COLO668 (cell line): Measurements from ENCODE around the gene WNK2.

Experiments
- DNase-seq: peaks from one replicate; lab custom pipeline; 2025; ENCODE audit not compliant: unreplicated experiment; lab: John Stamatoyannopoulos, UW

Gene WNK2

GRCh38 chr9:93265301-93265971, 81.5 kb downstream of the WNK2 start:
- peak; percentile 23 for DNase-seq

GRCh38 chr9:93265972-93266371, 82.0 kb downstream of the WNK2 start:
- no peak for DNase-seq

DNA sequence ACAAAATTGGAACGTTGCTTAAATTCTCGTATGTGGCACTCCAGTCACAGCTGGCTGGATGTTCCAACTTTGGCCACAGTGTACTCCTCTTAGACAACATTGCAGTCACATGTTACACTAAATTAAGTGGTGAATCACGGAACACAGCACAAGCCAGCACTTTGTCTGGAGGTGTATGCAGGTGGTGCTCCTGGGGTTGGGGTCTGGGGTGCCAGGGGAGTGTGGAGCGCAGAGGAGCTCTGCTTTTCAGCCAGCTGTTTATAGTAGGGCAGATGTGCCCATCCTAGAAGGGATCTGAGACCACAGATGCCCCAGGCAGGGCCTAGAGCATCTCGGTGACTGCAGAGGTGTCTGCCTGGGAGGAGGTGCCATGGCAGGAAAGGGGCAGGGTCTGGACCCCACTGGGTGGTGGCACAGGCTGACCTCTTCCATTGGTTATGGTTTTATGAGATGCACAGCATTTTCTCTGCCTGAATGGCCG, 82.6 kb downstream of the WNK2 start:
- no peak for DNase-seq

GRCh38 chr9:93267091-93267541, 83.2 kb downstream of the WNK2 start:
- DNase-seq: no peak

- no peak for DNase-seq
Observed at GRCh38 chr9:93267681-93268505, 84.0 kb downstream of the WNK2 start.

DNA sequence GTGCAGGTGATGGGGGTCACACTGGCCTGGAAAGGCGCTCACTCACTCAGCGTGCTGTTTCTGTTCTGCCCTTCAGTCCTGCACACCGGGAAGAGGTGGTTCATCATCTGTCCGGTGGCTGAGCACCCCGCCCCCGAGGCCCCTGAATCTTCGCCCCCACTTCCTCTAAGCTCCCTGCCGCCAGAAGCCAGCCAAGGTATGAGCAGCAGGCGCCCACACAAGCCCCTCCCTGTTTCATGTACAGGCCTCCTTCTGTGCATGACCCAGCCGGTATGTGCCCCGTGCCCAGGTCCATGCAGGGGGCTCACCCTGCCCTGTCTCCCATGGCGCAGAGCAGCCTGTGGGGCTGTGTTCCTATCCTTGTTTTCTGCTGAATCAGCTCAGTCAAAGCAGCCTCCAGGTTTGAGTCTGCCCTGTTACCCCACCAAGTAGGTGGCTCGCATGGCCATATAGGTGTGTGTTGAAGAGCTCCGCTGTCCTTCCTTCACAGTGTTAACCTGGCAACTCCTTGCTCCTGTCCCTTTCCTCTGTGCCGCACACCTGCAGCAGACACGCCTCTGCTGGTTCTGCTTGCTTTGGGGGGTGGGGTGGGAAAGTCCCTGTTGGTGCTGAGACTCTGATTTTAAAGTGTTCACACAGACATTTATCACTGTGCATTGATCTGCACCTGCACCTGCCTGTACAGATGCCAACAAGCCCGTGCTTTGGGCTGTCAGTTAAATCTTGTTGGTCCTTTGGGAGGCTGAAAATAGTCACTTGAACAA, 84.8 kb downstream of the WNK2 start:
- peak; percentile 94 for DNase-seq

DNA sequence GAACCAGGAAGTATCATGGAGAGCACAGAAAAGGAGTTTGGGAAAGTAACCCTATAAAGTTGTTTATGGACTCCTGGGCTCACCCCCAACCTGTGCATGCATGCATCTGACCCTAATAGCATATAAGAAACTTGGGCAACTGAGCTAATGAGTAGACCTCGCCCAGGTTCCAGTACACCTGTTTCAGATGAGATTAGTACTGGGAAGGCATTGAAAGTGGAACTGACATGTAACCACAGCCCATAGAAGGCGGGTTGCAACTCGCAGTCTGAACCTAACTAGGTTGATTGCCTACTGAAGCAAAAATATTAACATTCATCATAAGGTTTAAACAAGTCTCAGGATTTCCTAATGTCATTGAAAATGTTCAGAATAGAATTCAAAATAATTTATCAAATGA, 87.0 kb downstream of the WNK2 start:
- no peak for DNase-seq

DNA sequence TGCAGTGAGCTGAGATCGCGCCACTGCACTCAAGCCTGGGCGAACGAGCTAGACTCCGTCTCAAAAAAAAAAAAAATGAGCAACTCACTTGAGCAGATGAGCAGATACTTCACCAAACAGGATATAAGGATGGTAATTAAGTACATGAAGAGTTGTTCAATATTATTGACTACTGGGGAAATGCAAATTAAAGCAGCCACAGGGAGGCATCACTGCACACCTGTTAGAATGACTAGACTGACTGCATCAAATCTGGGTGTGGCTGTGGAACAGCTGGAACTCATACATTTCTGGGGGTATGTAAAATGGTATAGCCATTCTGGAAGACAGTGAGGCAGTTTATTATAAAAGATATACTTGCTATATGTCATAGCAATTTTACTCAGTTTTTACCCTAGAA, 93.0 kb downstream of the WNK2 start:
- DNase-seq: peak; percentile 17

DNA sequence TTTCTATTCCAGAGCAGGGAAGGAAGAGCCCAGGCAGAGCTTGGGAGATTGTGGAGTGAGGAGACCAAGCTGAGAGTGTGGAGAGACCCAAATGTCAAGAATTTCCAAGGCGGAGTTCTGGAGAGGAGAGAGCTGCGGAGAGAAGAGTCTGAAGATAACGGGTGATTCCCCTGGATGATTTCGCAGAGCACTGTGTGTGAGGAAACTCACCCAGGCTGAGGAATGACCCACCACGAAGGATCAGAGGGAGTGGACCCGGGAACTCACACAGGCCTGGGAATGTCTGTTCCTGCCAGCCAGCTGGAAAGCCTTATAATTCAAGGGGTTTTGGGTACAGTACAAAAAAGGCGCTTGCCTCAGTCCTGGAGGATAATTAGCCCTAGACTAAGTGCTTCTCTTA, 94.2 kb downstream of the WNK2 start:
- no peak for DNase-seq

GRCh38 chr9:93280661-93281259, 96.8 kb downstream of the WNK2 start:
- DNase-seq: no peak

DNA sequence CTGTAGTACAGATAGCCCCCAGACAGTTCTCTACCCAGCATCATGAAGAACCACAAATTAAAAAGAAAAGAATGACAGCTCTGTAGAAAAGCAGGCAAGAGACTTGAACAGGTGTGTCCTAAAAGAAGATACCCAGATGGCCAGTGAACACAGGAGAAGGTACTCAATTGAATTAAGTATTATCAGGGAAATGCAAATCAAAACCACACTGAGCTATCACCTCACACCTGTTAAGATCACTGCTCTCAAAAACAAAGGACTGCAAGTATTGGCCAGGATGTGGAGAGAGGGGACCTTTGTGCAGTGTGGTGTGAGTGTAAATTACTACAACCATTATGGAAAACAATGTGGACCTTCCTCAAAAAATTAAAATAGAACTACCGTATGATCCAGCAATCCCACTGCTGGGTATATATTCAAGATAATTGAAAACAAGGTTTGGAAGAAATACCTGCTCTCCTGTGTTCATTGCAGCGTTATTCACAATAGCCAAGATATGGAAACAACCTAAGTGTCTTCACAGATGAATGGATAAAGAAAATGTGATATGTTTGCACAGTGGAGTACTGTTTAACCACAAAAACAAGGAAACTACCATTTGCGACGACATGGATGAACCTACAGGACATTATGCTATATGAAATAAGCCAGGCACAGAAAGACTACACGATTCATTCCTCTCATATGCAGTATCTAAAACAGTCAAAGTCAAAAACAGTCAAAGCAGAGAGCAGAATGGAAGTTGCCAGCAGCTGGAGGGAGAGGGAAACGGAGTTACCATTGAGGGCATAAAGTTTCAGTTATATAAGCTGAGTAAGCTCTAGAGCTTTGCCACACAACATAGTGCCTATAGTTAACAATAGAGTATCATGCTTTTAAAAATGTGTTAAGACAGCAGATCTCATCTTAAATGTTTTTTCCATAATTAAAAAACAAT, 102.6 kb downstream of the WNK2 start:
- DNase-seq: peak; percentile 50

- DNase-seq: peak; percentile 42
Observed at GRCh38 chr9:93287189-93287552, 103.2 kb downstream of the WNK2 start.

DNA sequence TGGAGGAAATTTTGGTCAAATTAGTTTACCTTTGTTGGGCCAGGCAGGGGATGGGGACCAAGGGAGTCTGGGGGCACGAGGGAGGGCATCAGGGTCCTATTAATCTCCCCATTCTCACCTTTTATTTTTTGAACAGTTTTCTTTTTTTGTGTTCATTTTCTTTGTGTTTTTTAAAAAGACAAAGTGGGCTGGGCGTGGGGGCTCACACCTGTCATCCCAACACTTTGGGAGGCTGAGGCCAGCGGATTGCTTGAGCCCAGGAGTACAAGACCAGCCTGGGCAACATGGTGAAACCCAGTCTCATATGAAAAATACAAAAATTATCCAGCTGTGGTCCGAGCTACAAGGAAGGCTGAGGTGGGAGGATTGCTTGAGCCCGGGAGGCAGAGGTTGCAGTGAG, 103.7 kb downstream of the WNK2 start:
- DNase-seq: no peak

- DNase-seq: no peak
Observed at GRCh38 chr9:93288341-93288740, 104.4 kb downstream of the WNK2 start.

DNA sequence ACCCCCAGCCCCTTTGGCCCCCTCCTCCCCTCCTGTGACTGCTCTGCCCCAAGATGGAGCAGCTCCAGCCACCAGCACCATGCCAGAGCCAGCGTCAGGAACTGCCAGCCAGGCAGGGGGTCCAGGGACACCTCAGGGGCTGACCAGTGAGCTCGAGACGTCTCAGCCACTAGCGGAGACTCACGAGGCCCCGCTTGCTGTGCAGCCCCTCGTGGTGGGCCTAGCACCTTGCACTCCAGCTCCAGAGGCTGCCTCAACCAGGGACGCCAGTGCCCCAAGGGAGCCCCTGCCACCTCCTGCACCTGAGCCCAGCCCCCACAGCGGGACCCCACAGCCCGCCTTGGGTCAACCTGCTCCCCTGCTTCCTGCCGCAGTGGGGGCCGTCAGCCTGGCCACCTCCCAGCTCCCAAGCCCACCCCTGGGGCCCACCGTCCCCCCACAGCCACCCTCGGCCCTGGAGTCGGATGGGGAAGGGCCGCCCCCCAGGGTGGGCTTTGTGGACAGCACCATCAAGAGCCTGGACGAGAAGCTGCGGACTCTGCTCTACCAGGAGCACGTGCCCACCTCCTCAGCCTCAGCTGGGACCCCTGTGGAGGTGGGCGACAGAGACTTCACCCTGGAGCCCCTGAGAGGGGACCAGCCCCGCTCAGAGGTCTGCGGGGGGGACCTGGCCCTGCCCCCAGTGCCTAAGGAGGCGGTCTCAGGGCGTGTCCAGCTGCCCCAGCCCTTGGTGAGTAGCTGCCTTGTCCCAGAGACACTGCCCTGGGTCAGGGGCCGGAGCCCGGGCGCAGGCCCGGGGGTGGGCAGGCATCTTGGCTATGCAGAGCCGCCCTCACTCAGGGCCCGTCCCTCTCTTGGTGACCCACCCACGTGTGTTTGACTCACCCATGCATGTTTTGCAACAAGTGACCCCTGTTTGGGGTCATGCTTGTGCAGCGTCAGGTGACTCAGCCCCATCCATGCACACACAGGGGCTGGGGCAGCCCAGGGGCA, 105.2 kb downstream of the WNK2 start:
- no peak for DNase-seq

DNA sequence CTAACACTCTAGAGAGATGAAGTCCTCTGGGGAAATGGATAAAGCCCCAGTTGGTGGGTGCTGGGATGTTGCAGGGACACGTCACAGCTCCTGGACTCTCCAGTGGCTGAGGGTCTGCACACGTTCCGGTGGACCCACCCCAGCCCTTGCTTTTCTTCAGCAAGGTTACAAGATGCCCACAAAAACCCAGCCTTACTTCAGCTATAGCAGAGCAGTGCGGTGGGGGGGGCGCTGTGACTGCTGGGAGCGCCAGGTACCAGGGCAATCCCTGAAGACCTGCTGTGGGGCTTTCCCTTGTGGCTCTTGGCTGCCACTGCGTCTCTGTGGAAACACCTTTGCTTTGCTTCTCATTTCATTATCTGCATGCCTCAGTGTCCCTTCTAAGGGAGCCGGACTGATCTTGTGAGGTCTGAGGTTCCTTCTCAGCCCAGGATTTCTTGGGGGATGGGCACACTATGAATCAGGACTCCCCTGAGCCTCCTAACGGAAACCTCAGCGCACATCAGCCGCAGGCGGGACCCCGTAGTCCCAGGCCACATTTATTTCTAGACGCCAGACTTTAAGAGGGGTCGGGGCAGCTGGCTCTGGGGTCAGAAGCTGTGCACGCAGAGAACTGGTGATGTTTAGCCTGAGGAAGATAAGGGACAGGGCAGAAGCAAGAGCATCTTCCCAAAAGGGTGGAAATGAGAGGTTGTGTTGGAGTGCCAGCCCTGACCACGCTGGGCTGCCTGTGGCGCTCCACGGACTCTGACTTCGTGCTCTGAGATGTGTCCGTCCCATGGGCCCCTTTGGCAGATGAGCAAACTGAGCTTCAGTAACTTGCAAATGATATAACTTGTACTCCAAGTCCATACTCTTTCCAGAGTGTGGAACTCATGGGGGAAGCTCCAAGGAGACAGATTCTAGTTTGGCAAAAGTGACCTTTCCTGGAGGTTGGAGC, 106.8 kb downstream of the WNK2 start:
- no peak for DNase-seq

DNA sequence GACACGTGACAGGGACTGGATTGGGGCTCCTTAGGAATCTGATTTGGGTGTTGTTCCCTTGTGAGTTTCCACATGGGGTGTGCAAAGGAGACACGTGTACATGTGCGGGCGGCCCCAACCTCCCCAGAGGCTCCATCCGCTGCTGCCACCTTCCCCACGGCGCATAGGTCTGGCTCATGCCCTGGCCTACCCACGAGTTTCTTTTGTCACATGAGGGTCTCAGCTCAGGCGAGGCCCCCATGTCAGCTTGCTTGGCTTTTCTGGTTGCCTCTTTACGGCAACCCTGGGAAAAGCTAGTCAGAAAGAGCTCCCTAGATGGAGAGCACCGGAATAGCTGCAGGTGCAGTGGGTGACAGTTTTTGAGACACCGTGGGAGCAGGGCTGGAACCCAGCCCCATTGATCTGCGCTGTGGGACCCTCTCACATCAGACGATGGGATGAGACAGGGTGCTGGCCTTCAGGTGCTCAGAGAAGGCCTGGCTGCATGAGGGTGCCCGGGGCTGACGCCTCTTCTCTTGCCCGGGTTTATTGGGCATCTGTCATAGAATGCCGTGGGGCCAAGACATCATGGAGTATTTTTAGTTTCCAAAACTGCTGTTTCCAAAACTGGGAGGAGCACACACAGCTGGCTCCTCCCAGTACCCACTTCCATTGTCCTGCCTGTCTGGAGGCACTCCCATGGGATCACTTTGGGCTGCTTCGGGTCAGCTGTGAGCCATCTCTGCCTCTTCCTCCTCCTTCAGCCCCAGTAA, 107.8 kb downstream of the WNK2 start:
- DNase-seq: no peak
